GM12864 (cell line): ENCODE results near the gene ZPR1.

Source experiments
- DNase-seq: peaks from one replicate; pipeline ENCODE4 v3.0.0-alpha.2; 2011; ENCODE audit warnings: low read depth
- H3K4me3 ChIP-seq: 2 replicates; pipeline ENCODE4 v1.5.1; 2011; ENCODE audit warnings: mild to moderate bottlenecking, low read depth, low read length, control low read depth
- TF ChIP-seq, protein P1 (sequence below): IDR thresholded peaks from 2 replicates; pipeline ENCODE4 v1.5.1; 2011; ENCODE audit warnings: low read depth, mild to moderate bottlenecking, moderate library complexity, low read length, control low read depth, inconsistent platforms; ENCODE audit errors: missing control alignments

ZPR1 gene

GRCh38 chr11:116731821-116732220 is 56.0 kb downstream of the ZPR1 start:
- TF ChIP-seq, protein P1, sequence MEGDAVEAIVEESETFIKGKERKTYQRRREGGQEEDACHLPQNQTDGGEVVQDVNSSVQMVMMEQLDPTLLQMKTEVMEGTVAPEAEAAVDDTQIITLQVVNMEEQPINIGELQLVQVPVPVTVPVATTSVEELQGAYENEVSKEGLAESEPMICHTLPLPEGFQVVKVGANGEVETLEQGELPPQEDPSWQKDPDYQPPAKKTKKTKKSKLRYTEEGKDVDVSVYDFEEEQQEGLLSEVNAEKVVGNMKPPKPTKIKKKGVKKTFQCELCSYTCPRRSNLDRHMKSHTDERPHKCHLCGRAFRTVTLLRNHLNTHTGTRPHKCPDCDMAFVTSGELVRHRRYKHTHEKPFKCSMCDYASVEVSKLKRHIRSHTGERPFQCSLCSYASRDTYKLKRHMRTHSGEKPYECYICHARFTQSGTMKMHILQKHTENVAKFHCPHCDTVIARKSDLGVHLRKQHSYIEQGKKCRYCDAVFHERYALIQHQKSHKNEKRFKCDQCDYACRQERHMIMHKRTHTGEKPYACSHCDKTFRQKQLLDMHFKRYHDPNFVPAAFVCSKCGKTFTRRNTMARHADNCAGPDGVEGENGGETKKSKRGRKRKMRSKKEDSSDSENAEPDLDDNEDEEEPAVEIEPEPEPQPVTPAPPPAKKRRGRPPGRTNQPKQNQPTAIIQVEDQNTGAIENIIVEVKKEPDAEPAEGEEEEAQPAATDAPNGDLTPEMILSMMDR, result no peak
- H3K4me3 ChIP-seq, result no peak overlapping the region
- no peak for DNase-seq

- no peak overlapping the region for H3K4me3 ChIP-seq
- DNase-seq, result no peak
- TF ChIP-seq, protein P1, result no peak
Observed at GRCh38 chr11:116731097-116731761, 56.6 kb downstream of the ZPR1 start.

GRCh38 chr11:116730601-116731000 is 57.2 kb downstream of the ZPR1 start:
- TF ChIP-seq, protein P1, result no peak
- no peak for DNase-seq
- no peak overlapping the region for H3K4me3 ChIP-seq

DNA sequence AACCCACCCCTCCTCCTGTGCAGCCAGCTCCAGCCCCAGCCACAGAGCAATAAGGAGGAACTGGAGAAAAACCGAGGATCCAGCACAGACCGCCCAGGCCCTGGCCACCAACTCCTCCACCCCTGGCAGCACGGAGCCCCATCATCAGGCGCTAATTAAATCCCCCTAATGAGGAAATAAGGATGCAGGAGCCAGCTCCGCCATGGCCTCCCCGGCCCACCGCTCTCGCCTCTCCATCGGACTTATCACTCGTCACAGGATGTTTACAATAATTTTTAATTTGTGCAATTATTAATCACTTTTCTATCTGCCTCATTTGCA is 57.6 kb downstream of the ZPR1 start:
- no peak for DNase-seq
- H3K4me3 ChIP-seq, result no peak overlapping the region
- TF ChIP-seq, protein P1, result no peak

DNA sequence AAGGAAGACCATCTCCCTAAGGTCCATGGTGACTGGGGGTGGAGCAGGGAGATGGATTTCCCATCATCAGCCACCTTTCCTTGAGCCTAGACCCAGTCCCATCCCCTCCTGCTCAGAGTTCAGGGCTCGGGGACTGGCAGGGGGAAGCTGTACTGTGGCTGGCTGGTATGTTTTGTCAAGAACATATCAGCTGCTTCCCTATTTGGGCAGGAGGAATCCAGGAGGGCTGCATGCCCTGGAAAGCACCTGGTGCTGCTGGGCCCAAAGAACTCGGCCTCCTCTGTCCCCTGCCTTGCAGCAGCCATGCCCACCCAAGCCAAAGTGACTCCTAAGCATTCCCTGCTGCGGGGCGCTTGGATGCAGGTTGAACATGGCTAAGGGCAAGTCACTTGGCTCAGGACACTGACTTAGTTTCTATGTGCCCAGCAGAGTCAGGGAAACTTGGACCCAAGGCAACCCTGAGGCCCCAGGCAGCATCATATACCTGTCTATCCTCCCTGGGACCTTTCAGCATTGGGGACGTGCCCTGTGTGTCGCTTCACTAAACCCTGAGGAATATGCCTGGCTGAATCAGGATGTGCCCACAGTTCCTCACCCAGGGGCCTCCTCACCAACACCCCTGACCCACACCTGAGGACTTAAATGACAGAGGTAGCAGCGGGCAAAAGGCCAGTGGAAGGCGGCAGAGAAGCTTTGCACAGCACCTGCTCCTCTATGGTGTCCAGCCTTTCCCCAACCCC is 58.2 kb downstream of the ZPR1 start:
- TF ChIP-seq, protein P1, result no peak
- no peak overlapping the region for H3K4me3 ChIP-seq
- no peak for DNase-seq

- TF ChIP-seq, protein P1, result no peak
- no peak overlapping the region for H3K4me3 ChIP-seq
- no peak for DNase-seq
Observed at GRCh38 chr11:116727990-116728389, 59.8 kb downstream of the ZPR1 start.
